ENCODE results near the gene CCDC8.

Gene CCDC8

DNA sequence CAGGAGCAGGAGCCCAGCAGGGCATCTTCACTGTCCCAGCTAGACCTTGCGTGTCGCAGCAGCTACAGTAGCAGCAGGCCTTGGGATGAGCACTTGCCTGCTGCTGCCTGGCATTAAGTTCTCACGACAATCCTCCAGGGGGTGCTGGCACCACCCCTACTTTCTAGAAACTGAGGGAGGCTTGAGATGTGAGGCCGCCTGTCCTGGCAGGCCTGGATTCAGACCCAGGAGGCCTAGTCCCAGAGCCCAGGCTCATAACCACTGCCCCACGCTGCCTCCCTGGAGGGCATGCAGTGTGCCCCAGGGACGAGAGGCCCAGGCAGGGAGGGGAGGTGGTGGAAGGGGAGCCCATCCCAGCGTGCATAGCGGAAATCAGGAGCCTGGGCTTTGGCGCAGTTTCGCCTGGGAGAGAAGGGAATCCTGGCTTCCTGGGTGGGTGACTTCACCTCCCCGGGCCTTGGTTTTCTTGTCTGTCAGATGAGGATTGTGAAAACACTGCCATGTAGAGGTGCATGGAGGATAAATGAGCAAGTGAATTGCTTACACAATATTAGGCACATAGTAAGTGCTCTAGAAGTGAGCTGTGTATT lies 40.4 kb downstream of the CCDC8 start:
- TF ChIP-seq MYC (IDR thresholded peaks at IDR 0.05; ENCODE audit: low read depth, low read length), result no peak
- TF ChIP-seq, protein P1, sequence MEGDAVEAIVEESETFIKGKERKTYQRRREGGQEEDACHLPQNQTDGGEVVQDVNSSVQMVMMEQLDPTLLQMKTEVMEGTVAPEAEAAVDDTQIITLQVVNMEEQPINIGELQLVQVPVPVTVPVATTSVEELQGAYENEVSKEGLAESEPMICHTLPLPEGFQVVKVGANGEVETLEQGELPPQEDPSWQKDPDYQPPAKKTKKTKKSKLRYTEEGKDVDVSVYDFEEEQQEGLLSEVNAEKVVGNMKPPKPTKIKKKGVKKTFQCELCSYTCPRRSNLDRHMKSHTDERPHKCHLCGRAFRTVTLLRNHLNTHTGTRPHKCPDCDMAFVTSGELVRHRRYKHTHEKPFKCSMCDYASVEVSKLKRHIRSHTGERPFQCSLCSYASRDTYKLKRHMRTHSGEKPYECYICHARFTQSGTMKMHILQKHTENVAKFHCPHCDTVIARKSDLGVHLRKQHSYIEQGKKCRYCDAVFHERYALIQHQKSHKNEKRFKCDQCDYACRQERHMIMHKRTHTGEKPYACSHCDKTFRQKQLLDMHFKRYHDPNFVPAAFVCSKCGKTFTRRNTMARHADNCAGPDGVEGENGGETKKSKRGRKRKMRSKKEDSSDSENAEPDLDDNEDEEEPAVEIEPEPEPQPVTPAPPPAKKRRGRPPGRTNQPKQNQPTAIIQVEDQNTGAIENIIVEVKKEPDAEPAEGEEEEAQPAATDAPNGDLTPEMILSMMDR (IDR thresholded peaks at IDR 0.05; ENCODE audit: low read depth, low read length), result peak; percentile 32
- no peak overlapping the region for H3K4me3 ChIP-seq (ENCODE audit: low read depth, low read length)
- DNase-seq (ENCODE audit: low read depth), result peak; percentile 42

DNA sequence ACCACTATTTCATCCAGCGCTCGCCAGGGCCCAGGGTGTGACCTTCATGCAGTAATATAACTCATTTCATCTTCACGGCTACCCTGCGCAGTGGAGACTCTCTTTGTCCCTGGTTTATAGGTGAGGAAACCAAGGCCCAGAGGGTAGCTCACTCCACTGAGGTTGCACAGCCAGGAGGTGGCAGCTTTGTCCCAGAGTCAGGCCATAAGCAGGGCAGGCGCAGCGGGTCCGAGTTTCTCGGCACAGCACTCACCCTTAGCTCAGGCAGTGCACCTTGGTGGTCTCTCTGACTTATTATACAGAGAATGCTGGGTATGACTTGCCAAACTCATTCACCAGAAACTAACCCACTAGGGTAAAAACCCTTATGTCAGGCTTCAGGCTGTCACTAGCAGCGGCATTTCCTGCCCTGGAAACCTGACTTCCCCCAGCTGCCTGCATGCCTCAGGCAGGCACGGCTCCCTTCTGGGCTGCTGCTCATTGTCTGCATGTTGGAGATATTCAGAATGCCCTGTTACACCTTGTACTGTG lies 41.9 kb downstream of the CCDC8 start:
- no peak overlapping the region for H3K4me3 ChIP-seq (ENCODE audit: low read depth, low read length)
- no peak for DNase-seq (ENCODE audit: low read depth)
- TF ChIP-seq, protein P2, sequence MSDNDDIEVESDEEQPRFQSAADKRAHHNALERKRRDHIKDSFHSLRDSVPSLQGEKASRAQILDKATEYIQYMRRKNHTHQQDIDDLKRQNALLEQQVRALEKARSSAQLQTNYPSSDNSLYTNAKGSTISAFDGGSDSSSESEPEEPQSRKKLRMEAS (IDR thresholded peaks at IDR 0.05; ENCODE audit: low read depth, low read length), result no peak
- TF ChIP-seq, protein P1 (IDR thresholded peaks at IDR 0.05; ENCODE audit: low read depth, low read length), result no peak
- TF ChIP-seq POLR2A (IDR thresholded peaks at IDR 0.05; ENCODE audit: extremely low read depth, insufficient read length) (no peak), MYC (IDR thresholded peaks at IDR 0.05; ENCODE audit: low read depth, low read length) (no peak)

DNA sequence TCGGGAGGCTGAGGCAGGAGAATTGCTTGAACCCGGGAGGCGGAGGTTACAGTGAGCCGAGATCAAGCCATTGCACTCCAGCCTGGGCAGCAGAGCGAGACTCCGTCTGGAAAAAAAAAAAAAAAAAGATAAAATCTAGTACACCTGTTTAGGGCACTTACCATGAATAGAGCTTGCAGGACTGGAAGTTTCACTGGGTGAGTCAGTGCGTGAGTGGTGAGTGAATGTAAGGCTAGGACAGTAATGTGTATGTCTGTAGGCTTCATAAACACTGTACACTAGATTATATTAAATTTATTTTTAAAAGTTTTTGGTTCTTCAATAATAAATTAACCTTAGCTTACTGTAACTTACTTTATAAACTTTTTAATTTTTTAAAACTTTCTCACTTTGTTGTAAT lies 43.5 kb downstream of the CCDC8 start:
- no peak overlapping the region for H3K4me3 ChIP-seq (ENCODE audit: low read depth, low read length)
- no peak for DNase-seq (ENCODE audit: low read depth)
- no peak for TF ChIP-seq POLR2A (IDR thresholded peaks at IDR 0.05; ENCODE audit: extremely low read depth, insufficient read length)
- TF ChIP-seq, protein P2 (IDR thresholded peaks at IDR 0.05; ENCODE audit: low read depth, low read length), result no peak
- TF ChIP-seq, protein P1 (IDR thresholded peaks at IDR 0.05; ENCODE audit: low read depth, low read length), result no peak
- no peak for TF ChIP-seq MYC (IDR thresholded peaks at IDR 0.05; ENCODE audit: low read depth, low read length)

DNA sequence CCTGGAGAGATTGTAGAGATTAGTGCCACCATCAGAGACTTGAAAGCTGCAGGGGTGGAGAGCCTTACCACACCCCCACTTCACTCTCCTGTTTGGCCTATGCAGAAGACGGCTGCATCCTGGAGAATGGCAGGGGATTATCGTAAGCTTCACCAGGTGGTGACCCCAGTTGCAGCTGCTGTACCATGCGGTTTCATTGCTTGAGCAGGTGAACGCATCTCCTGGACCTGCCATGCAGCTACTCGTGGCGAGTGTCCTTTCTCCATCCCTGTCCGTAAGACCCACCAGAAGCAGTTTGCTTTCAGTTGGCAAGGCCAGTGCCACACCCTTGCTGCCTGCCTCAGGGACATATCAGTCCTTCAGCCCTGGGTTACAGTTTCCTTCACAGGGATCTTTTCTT lies 45.2 kb downstream of the CCDC8 start:
- no peak for DNase-seq (ENCODE audit: low read depth)
- TF ChIP-seq, protein P2 (IDR thresholded peaks at IDR 0.05; ENCODE audit: low read depth, low read length), result no peak
- no peak for TF ChIP-seq POLR2A (IDR thresholded peaks at IDR 0.05; ENCODE audit: extremely low read depth, insufficient read length)
- no peak for TF ChIP-seq MYC (IDR thresholded peaks at IDR 0.05; ENCODE audit: low read depth, low read length)
- TF ChIP-seq, protein P1 (IDR thresholded peaks at IDR 0.05; ENCODE audit: low read depth, low read length), result no peak
- H3K4me3 ChIP-seq (ENCODE audit: low read depth, low read length), result no peak overlapping the region

DNA sequence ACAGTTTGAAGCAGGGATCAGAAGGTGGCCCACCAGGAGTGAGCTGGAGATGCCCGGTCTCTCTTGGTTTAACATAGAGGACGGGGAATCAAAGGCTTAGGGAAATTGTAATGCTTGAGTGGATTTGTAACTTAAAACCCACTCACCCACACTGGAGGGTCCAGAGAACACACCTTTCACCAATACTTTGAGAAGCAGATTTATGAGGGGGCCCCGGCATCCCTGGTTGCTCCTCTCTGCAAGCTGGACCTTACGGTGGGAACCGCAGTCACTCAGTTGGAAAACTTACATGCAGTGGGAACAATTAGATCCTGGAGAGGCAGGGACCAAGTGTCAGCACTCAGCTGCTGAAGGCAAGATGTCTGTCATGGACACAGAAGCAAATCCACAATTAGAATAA lies 45.9 kb downstream of the CCDC8 start:
- DNase-seq (ENCODE audit: low read depth), result no peak
- H3K4me3 ChIP-seq (ENCODE audit: low read depth, low read length), result no peak overlapping the region
- TF ChIP-seq MYC (IDR thresholded peaks at IDR 0.05; ENCODE audit: low read depth, low read length) (no peak), POLR2A (IDR thresholded peaks at IDR 0.05; ENCODE audit: extremely low read depth, insufficient read length) (no peak)
- TF ChIP-seq, protein P2 (IDR thresholded peaks at IDR 0.05; ENCODE audit: low read depth, low read length), result no peak
- TF ChIP-seq, protein P1 (IDR thresholded peaks at IDR 0.05; ENCODE audit: low read depth, low read length), result no peak

Data from NB4 (cell line).